ENCODE results near the gene VILL.

VILL gene

GRCh38 chr3:37990527-37990926 lies at the start of gene VILL:
Gene VILL, plus strand, starts transcription at chr3:37990786. Its CDS starts 2,887 bp downstream, at chr3:37993673.
- Histone ChIP-seq H3K36me3 (ENCODE audit: control insufficient read depth in 5 of 5, insufficient read depth in 5 of 5, low read length in 5 of 5) (peaks cover 0 to 3% (median 0%) of the 10 kb centered on the region in 5 donors), H3K27ac (ENCODE audit: low read depth, low read length) (no peak within 1 kb of the TSS), H3K4me1 (ENCODE audit: control insufficient read depth in 5 of 5, insufficient read depth in 5 of 5, low read length in 5 of 5) (peaks cover 0 to 21% (median 18%) of the 10 kb centered on the region in 5 donors), H3K27me3 (ENCODE audit: control insufficient read depth in 5 of 5, insufficient read depth in 4 of 5, low read length in 5 of 5) (no peaks in the 10 kb centered on the region), H3K9me3 (ENCODE audit: control insufficient read depth in 5 of 5, low read length in 5 of 5) (no peaks in the 10 kb centered on the region), H3K9ac (ENCODE audit: low read length in 5 of 5) (no peak within 1 kb of the TSS), H3K4me3 (ENCODE audit: low read depth in 1 of 5, low read length in 5 of 5) (no peak within 1 kb of the TSS)

- Histone ChIP-seq H3K4me3 (ENCODE audit: low read depth in 1 of 5, low read length in 5 of 5) (peak overlapping the region in 4 of 5 donors; percentile 5 to 25 (median 14)), H3K36me3 (ENCODE audit: control insufficient read depth in 5 of 5, insufficient read depth in 5 of 5, low read length in 5 of 5) (no peaks in the 10 kb centered on the region), H3K9me3 (ENCODE audit: control insufficient read depth in 5 of 5, low read length in 5 of 5) (no peaks in the 10 kb centered on the region), H3K27ac (ENCODE audit: low read depth, low read length) (peak overlapping the region; percentile 22), H3K27me3 (ENCODE audit: control insufficient read depth in 5 of 5, insufficient read depth in 4 of 5, low read length in 5 of 5) (no peaks in the 10 kb centered on the region), H3K9ac (ENCODE audit: low read length in 5 of 5) (no peak overlapping the region), H3K4me1 (ENCODE audit: control insufficient read depth in 5 of 5, insufficient read depth in 5 of 5, low read length in 5 of 5) (peaks cover 14 to 61% (median 58%) of the 10 kb centered on the region in 5 donors)
These were observed 48.7 kb upstream of the VILL start for GRCh38 chr3:37941608-37942508.

- Histone ChIP-seq H3K27me3 (ENCODE audit: control insufficient read depth in 5 of 5, insufficient read depth in 4 of 5, low read length in 5 of 5) (no peaks in the 10 kb centered on the region), H3K27ac (ENCODE audit: low read depth, low read length) (peak overlapping the region; percentile 22), H3K4me1 (ENCODE audit: control insufficient read depth in 5 of 5, insufficient read depth in 5 of 5, low read length in 5 of 5) (peaks cover 14 to 63% (median 58%) of the 10 kb centered on the region in 5 donors), H3K4me3 (ENCODE audit: low read depth in 1 of 5, low read length in 5 of 5) (no peak overlapping the region), H3K36me3 (ENCODE audit: control insufficient read depth in 5 of 5, insufficient read depth in 5 of 5, low read length in 5 of 5) (no peaks in the 10 kb centered on the region), H3K9ac (ENCODE audit: low read length in 5 of 5) (no peak overlapping the region), H3K9me3 (ENCODE audit: control insufficient read depth in 5 of 5, low read length in 5 of 5) (no peaks in the 10 kb centered on the region)
These were observed 47.9 kb upstream of the VILL start for GRCh38 chr3:37942646-37943045.

- no peaks in the 10 kb centered on the region for H3K27me3 ChIP-seq (ENCODE audit: control insufficient read depth in 5 of 5, insufficient read depth in 4 of 5, low read length in 5 of 5)
- H3K27ac ChIP-seq (ENCODE audit: low read depth, low read length): no peak overlapping the region
- H3K4me1 ChIP-seq (ENCODE audit: control insufficient read depth in 5 of 5, insufficient read depth in 5 of 5, low read length in 5 of 5): peaks cover 14 to 63% (median 58%) of the 10 kb centered on the region in 5 donors
- no peaks in the 10 kb centered on the region for H3K9me3 ChIP-seq (ENCODE audit: control insufficient read depth in 5 of 5, low read length in 5 of 5)
- H3K4me3 ChIP-seq (ENCODE audit: low read depth in 1 of 5, low read length in 5 of 5): no peak overlapping the region
- H3K36me3 ChIP-seq (ENCODE audit: control insufficient read depth in 5 of 5, insufficient read depth in 5 of 5, low read length in 5 of 5): no peaks in the 10 kb centered on the region
- H3K9ac ChIP-seq (ENCODE audit: low read length in 5 of 5): no peak overlapping the region
These were observed 47.5 kb upstream of the VILL start for GRCh38 chr3:37943126-37943525.

- Histone ChIP-seq H3K36me3 (ENCODE audit: control insufficient read depth in 5 of 5, insufficient read depth in 5 of 5, low read length in 5 of 5) (no peaks in the 10 kb centered on the region), H3K4me3 (ENCODE audit: low read depth in 1 of 5, low read length in 5 of 5) (peak overlapping the region in 1 of 5 donors; percentile 26), H3K27ac (ENCODE audit: low read depth, low read length) (peak overlapping the region; percentile 25), H3K9ac (ENCODE audit: low read length in 5 of 5) (no peak overlapping the region), H3K27me3 (ENCODE audit: control insufficient read depth in 5 of 5, insufficient read depth in 4 of 5, low read length in 5 of 5) (no peaks in the 10 kb centered on the region), H3K9me3 (ENCODE audit: control insufficient read depth in 5 of 5, low read length in 5 of 5) (no peaks in the 10 kb centered on the region), H3K4me1 (ENCODE audit: control insufficient read depth in 5 of 5, insufficient read depth in 5 of 5, low read length in 5 of 5) (peaks cover 14 to 63% (median 58%) of the 10 kb centered on the region in 5 donors)
These were observed 46.8 kb upstream of the VILL start for GRCh38 chr3:37943631-37944314.

- Histone ChIP-seq H3K27ac (ENCODE audit: low read depth, low read length) (peak overlapping the region; percentile 71), H3K4me3 (ENCODE audit: low read depth in 1 of 5, low read length in 5 of 5) (peak overlapping the region in 1 of 5 donors; percentile 38), H3K27me3 (ENCODE audit: control insufficient read depth in 5 of 5, insufficient read depth in 4 of 5, low read length in 5 of 5) (no peaks in the 10 kb centered on the region), H3K36me3 (ENCODE audit: control insufficient read depth in 5 of 5, insufficient read depth in 5 of 5, low read length in 5 of 5) (no peaks in the 10 kb centered on the region), H3K9ac (ENCODE audit: low read length in 5 of 5) (peak overlapping the region in 3 of 5 donors; percentile 11 to 38 (median 34)), H3K9me3 (ENCODE audit: control insufficient read depth in 5 of 5, low read length in 5 of 5) (no peaks in the 10 kb centered on the region), H3K4me1 (ENCODE audit: control insufficient read depth in 5 of 5, insufficient read depth in 5 of 5, low read length in 5 of 5) (peaks cover 14 to 63% (median 58%) of the 10 kb centered on the region in 5 donors)
These were observed 46.2 kb upstream of the VILL start for GRCh38 chr3:37944391-37944842.

GRCh38 chr3:37945156-37945806 lies 45.3 kb upstream of the VILL start:
- H3K36me3 ChIP-seq (ENCODE audit: control insufficient read depth in 5 of 5, insufficient read depth in 5 of 5, low read length in 5 of 5): no peaks in the 10 kb centered on the region
- H3K27me3 ChIP-seq (ENCODE audit: control insufficient read depth in 5 of 5, insufficient read depth in 4 of 5, low read length in 5 of 5): no peaks in the 10 kb centered on the region
- H3K9ac ChIP-seq (ENCODE audit: low read length in 5 of 5): no peak overlapping the region
- H3K4me1 ChIP-seq (ENCODE audit: control insufficient read depth in 5 of 5, insufficient read depth in 5 of 5, low read length in 5 of 5): peaks cover 14 to 70% (median 58%) of the 10 kb centered on the region in 5 donors
- no peak overlapping the region for H3K4me3 ChIP-seq (ENCODE audit: low read depth in 1 of 5, low read length in 5 of 5)
- peak overlapping the region; percentile 71 for H3K27ac ChIP-seq (ENCODE audit: low read depth, low read length)
- H3K9me3 ChIP-seq (ENCODE audit: control insufficient read depth in 5 of 5, low read length in 5 of 5): no peaks in the 10 kb centered on the region

GRCh38 chr3:37945807-37946530 lies 44.6 kb upstream of the VILL start:
- H3K9me3 ChIP-seq (ENCODE audit: control insufficient read depth in 5 of 5, low read length in 5 of 5): no peaks in the 10 kb centered on the region
- no peak overlapping the region for H3K4me3 ChIP-seq (ENCODE audit: low read depth in 1 of 5, low read length in 5 of 5)
- H3K4me1 ChIP-seq (ENCODE audit: control insufficient read depth in 5 of 5, insufficient read depth in 5 of 5, low read length in 5 of 5): peaks cover 14 to 63% (median 52%) of the 10 kb centered on the region in 5 donors
- no peaks in the 10 kb centered on the region for H3K27me3 ChIP-seq (ENCODE audit: control insufficient read depth in 5 of 5, insufficient read depth in 4 of 5, low read length in 5 of 5)
- peak overlapping the region; percentile 71 for H3K27ac ChIP-seq (ENCODE audit: low read depth, low read length)
- H3K36me3 ChIP-seq (ENCODE audit: control insufficient read depth in 5 of 5, insufficient read depth in 5 of 5, low read length in 5 of 5): no peaks in the 10 kb centered on the region
- H3K9ac ChIP-seq (ENCODE audit: low read length in 5 of 5): no peak overlapping the region

GRCh38 chr3:37946531-37946889 lies 44.1 kb upstream of the VILL start:
- Histone ChIP-seq H3K4me1 (ENCODE audit: control insufficient read depth in 5 of 5, insufficient read depth in 5 of 5, low read length in 5 of 5) (peaks cover 13 to 59% (median 46%) of the 10 kb centered on the region in 5 donors), H3K36me3 (ENCODE audit: control insufficient read depth in 5 of 5, insufficient read depth in 5 of 5, low read length in 5 of 5) (no peaks in the 10 kb centered on the region), H3K4me3 (ENCODE audit: low read depth in 1 of 5, low read length in 5 of 5) (no peak overlapping the region), H3K9me3 (ENCODE audit: control insufficient read depth in 5 of 5, low read length in 5 of 5) (no peaks in the 10 kb centered on the region), H3K27ac (ENCODE audit: low read depth, low read length) (peak overlapping the region; percentile 71), H3K9ac (ENCODE audit: low read length in 5 of 5) (no peak overlapping the region), H3K27me3 (ENCODE audit: control insufficient read depth in 5 of 5, insufficient read depth in 4 of 5, low read length in 5 of 5) (no peaks in the 10 kb centered on the region)

All from subcutaneous abdominal adipose tissue (tissue), 5 donors.